GM12873 (cell line): ENCODE measurements around the gene ZNF579.

Experiments used
- TF ChIP-seq, protein P1 (sequence below): IDR thresholded peaks from 2 replicates; pipeline ENCODE4 v1.5.1; 2012; ENCODE audit warnings: low read depth, mild to moderate bottlenecking, moderate library complexity, low read length, control low read depth; ENCODE audit not compliant: insufficient read depth; ENCODE audit errors: missing control alignments

The ZNF579 gene

DNA sequence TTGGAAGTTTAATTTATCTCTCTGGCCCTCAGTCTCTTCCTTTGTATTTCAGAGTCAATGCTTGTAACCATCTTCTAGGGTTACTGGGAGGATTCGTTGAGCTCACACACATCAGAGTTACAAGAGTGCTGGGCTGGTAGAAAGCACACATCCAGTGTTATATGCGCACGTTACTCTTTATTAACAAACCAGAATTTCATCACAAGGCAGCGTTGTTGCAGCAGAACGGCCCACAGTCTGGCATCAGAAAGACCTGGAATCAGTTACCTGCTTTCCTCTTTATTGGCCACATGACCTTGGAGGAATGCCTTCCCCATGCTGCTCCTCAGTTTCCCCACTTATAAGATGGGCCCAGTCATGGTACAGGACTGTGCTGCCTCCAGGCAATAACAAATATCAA lies 28.7 kb upstream of the ZNF579 start:
- TF ChIP-seq, protein P1, sequence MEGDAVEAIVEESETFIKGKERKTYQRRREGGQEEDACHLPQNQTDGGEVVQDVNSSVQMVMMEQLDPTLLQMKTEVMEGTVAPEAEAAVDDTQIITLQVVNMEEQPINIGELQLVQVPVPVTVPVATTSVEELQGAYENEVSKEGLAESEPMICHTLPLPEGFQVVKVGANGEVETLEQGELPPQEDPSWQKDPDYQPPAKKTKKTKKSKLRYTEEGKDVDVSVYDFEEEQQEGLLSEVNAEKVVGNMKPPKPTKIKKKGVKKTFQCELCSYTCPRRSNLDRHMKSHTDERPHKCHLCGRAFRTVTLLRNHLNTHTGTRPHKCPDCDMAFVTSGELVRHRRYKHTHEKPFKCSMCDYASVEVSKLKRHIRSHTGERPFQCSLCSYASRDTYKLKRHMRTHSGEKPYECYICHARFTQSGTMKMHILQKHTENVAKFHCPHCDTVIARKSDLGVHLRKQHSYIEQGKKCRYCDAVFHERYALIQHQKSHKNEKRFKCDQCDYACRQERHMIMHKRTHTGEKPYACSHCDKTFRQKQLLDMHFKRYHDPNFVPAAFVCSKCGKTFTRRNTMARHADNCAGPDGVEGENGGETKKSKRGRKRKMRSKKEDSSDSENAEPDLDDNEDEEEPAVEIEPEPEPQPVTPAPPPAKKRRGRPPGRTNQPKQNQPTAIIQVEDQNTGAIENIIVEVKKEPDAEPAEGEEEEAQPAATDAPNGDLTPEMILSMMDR, result no peak

DNA sequence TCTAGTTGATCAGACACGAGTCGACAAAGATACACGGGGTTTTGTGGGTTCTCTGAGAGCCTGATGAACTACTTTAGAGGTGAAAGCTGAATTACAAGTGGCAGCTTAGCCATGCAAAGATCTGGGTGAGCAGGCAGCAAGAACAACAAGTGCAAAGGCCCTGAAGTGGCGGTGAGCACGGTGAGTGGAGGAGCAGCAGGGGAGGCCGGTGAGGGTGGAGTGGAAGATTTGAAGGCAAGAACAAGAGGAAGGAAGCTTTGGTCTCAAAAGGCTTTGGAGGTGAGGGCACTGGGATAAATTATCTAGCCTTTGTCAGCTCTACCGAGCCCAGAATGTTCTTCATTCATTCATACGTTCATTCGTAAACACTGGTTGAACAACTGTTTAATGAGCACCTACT lies 26.2 kb upstream of the ZNF579 start:
- TF ChIP-seq, protein P1, result no peak

DNA sequence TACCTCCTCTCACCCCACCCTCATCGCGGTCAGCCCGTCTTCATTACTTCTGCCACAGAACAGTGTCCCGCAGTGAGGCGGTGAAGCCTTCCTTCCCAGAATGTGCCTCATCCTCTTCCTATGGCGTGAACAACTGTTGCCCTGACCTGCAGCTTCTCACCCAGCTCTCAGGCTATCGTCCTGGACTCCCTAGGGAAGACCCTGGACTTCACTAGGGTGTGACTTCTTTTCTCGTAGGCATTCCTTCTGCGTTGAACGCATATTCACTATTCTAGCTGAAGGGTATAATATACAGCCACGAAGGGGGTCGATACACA lies 25.8 kb upstream of the ZNF579 start:
- TF ChIP-seq, protein P1, result no peak

DNA sequence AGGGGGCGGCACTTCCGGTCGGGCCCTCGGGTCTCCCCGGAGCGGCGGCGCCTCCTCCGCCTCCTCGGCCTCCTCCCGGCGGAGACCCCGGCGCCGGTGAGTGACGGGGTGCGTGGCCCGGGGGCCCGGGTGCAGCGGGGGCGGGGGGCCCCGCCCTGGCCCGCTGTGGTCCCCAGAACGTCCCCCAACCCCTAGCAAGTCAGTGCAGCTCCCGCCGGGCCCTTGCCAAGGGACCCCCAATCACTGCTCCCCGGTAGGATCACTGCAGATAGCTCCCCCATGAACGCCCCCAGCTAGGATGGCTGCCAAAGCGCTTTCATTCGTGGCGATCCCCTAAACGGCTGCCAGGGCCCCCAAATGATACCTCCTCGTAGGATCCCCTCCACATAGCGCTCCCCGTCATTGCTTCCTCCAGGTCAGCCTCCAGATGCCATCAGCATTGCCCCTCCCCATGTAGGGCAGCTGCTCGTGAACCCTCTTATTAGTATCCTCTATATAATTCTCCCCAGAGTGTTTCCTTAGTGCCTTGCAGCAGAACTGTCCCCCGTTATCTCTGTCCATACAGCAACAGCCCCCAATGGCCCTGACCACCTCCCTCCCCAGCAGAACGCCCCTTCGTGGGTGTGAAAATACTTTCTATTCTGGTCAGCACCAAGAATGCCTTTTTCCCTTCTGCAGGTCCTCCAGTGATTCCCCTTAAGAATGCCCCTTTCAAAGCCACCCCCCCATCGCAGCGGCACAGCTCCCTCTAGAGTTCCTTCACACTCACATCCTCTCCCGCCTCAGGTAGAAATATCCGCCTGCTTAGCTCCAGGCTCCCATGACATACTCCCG lies 25.2 kb upstream of the ZNF579 start, which contains the start of gene ZNF865:
ZNF865 (plus strand) TSS at position 11 of the 834 bp plus-strand sequence. CDS start 7,972 bp downstream, outside the sequence.
- TF ChIP-seq, protein P1, result peak; percentile 84

DNA sequence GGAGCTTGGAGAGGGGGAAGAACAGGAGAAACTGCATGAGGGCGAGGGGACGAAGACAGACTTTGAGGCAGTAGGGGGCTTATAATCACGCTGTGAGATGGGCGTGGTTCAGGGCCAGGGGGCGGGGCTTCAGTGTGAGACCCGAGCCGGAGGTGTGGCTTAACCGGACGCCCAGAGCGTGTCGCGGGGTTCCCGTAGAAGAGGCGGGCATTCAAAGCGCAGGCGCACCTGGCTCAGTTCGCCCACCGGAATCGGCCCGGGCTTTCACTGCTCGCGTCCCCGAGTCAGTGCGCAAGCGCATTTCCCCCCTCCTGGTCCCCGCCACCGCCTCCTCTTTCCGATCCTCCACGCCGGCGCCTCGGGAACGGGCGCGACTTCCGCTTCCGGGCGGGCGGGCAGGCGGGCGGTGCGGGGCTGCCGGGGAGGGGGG lies 24.6 kb upstream of the ZNF579 start:
- TF ChIP-seq, protein P1, result no peak

DNA sequence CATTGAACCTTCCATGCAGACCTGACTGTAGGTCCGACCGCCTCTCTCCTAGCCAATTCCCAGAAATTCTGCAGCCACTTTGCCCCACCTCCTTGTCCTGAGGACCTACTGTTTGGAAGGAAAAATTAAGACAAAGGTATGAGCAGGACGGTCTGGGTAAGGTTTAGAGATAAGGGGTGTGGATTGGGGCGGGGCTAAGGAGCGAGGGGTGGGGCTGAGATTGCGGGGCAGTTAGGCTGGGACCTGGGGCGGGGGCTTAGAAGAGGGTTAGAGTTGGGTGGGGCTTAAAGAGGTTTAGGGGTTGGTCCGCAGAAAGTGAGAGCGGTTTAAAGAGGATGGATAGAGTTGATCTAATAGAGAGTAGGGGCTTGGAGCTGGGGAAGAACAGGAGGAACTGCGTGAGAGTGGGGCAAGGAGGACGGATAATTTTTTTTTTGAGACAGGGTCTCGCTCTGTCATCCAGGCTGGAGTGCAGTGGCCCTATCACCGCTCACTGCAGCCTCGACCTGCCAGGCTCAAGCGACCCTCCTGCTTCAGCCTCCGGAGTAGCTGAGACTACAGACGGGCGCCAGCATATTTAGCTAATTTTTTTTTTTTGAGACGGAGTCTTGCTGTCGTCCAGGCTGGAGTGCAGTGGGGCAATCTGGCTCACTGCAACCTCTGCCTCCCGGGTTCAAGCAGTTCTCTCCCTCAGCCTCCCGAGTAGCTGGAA lies 23.1 kb upstream of the ZNF579 start:
- TF ChIP-seq, protein P1, result no peak

DNA sequence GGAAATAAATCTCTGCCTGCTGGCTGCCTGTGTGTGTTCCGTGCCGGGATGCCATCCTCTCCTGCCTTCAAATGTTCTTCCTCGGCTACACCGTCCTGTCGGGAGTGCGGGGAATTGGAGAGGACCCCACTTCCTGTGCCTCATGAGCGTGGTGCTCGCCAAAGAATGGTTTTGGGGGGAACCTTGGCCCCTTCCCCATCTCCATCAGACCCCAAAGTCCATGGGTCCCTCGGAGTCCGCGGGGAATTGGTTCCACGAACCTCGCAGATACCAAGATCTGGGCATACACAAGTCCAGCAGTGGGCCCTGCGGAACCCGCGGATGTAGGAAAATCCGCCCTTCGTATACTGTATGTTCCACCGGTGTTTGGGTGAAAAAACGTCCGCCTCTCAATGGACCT lies 22.5 kb upstream of the ZNF579 start:
- TF ChIP-seq, protein P1, result no peak
